Peyer's patch (tissue), 4 donors: Measurements from ENCODE around the gene RFC1.

Experiments
- POLR2A ChIP-seq, 2 donors: fragments of 450-650 bp; IDR thresholded peaks; one replicate each; pipeline ENCODE4 v1.5.1; 2017; ENCODE audit warnings: antibody characterized with exemption in 2 of 2, mild to moderate bottlenecking in 2 of 2, moderate library complexity in 2 of 2
- TF ChIP-seq, protein P1 (sequence below), 6 experiments: fragments of 450-650 bp in 4 of 6; fragments of 200-600 bp in 2 of 6; sonication (generic) in 1 of 6; IDR thresholded peaks; one replicate each; pipeline ENCODE4 v1.5.1; 2017 to 2019; ENCODE audit warnings: antibody characterized with exemption in 6 of 6, mild to moderate bottlenecking in 3 of 6, moderate library complexity in 1 of 6

DNA sequence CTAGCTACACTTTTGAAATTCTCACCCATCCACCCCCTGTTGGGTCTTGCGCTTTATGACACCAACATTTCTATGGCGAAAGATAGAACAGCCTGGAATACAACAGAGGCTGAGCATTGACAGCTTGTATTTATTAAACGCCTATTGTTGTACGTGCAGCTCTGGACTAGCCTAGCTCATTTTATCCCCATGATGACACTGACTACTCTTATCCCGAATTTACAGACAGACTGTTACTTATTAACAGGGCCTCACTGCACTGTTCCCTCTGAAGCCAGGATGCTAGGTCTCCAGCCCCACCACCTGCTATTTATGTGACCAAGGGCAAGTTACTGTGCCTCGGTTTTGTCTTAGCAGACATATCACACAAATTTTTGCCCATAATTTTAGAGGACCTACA is 1.0 kb upstream of the RFC1 start:
- TF ChIP-seq POLR2A (IDR thresholded peaks at IDR 0.05), result no peak
- TF ChIP-seq, protein P1, sequence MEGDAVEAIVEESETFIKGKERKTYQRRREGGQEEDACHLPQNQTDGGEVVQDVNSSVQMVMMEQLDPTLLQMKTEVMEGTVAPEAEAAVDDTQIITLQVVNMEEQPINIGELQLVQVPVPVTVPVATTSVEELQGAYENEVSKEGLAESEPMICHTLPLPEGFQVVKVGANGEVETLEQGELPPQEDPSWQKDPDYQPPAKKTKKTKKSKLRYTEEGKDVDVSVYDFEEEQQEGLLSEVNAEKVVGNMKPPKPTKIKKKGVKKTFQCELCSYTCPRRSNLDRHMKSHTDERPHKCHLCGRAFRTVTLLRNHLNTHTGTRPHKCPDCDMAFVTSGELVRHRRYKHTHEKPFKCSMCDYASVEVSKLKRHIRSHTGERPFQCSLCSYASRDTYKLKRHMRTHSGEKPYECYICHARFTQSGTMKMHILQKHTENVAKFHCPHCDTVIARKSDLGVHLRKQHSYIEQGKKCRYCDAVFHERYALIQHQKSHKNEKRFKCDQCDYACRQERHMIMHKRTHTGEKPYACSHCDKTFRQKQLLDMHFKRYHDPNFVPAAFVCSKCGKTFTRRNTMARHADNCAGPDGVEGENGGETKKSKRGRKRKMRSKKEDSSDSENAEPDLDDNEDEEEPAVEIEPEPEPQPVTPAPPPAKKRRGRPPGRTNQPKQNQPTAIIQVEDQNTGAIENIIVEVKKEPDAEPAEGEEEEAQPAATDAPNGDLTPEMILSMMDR (IDR thresholded peaks at IDR 0.05), result no peak
